Measurements from ENCODE around the gene PPP1R9B.

DNA sequence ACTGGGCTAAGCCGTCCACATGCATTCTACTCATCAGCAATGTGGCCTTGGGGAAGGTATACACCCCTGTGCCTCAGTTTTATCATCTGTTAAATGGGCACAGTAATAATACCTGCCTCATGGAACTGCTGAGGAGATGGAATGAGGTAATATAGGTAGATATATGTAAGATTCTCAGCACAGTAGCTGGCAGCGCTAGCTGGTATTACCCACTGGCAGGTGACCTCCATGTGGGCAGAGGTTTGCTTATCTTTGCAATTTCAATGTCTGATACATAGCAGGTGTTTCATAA lies 14.2 kb upstream of the PPP1R9B start:
- TF ChIP-seq, protein P1, sequence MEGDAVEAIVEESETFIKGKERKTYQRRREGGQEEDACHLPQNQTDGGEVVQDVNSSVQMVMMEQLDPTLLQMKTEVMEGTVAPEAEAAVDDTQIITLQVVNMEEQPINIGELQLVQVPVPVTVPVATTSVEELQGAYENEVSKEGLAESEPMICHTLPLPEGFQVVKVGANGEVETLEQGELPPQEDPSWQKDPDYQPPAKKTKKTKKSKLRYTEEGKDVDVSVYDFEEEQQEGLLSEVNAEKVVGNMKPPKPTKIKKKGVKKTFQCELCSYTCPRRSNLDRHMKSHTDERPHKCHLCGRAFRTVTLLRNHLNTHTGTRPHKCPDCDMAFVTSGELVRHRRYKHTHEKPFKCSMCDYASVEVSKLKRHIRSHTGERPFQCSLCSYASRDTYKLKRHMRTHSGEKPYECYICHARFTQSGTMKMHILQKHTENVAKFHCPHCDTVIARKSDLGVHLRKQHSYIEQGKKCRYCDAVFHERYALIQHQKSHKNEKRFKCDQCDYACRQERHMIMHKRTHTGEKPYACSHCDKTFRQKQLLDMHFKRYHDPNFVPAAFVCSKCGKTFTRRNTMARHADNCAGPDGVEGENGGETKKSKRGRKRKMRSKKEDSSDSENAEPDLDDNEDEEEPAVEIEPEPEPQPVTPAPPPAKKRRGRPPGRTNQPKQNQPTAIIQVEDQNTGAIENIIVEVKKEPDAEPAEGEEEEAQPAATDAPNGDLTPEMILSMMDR (IDR thresholded peaks at IDR 0.05; ENCODE audit: low read length), result no peak
- TF ChIP-seq EZH2 (IDR thresholded peaks at IDR 0.05; ENCODE audit: borderline replicate concordance, low read length), result no peak
